ENCODE results near the gene IRF8. TPM values are rescaled to one million over a fixed set of nuclear protein-coding genes. Genes with fewer than 3 reads are reported as not detected.
"Not testable (repeated sequence)": the region's sequence is repeated elsewhere in the genome, so short reads cannot be mapped to it uniquely, and the experiment has no call there.

Gene IRF8
- total and polyA plus RNA-seq, 2 of the 13 experiments (the other 11 are each of a cell fraction or from before 2014, with no cell fraction given), result not detected

DNA sequence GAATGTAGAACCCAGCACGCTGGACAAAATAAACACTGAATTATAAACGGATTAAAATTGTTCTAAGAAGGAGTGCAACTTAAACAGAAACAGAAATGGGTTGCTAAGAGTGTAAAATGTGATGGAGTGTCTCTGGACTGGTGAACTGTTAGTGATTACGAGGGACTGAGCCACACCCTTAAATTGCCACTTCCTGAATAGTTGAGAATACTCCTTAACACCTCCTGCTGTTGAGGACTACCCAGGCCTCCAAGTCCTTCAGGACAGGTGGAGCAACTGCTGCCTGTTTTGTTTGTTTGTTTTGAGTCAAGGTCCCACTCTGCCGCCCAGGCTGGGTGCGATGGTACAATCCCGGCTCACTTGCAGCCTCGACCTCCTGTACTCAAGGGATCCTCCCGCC lies 25.8 kb upstream of the IRF8 start:
- BruUV-seq (replicated peaks), result no TSS peak
- Histone ChIP-seq H3K27me3 (ENCODE audit: control insufficient read depth in 1 of 2, insufficient read depth in 2 of 2, low read length in 2 of 2) (no peaks in the 10 kb centered on the region; a peak in 2 of 5 replicates), H3K9ac (ENCODE audit: insufficient read depth, low read depth, low read length) (no peak overlapping the region), H3K4me3 (replicated peaks in 1 of 3; ENCODE audit: insufficient read depth in 1 of 3, low read depth in 2 of 3, low read length in 3 of 3) (no peak overlapping the region), H3K9me3 (ENCODE audit: low read length) (no peaks in the 10 kb centered on the region), H3K4me1 (ENCODE audit: insufficient read depth, low read length) (no peaks in the 10 kb centered on the region), H2AFZ (ENCODE audit: low read length) (no peak overlapping the region), H3K36me3 (replicated peaks in 1 of 2; ENCODE audit: control insufficient read depth in 1 of 2, insufficient read depth in 2 of 2, low read length in 2 of 2) (no peaks in the 10 kb centered on the region), H3K27ac (ENCODE audit: extremely low read length, insufficient read depth, low read length) (no peak overlapping the region), H3K79me2 (ENCODE audit: insufficient read depth, low read length) (no peaks in the 10 kb centered on the region), H3K4me2 (ENCODE audit: low read depth, low read length) (no peak overlapping the region), H4K20me1 (ENCODE audit: insufficient read depth, low read length) (no peaks in the 10 kb centered on the region)
- ATAC-seq (no peak), FAIRE-seq (no peak), DNase-seq (ENCODE audit: low spot score) (no peak)
- in situ Hi-C loops (cut with HindIII; ENCODE audit: extremely low pct_ligation_motif_present, low pct_unique_long_range_greater_than_20kb), result no loop called here
- ChIA-PET CTCF (ENCODE audit: low intra/inter-chr PET ratio, low total read pairs) (no interaction called here), POLR2A (no interaction called here)
- no peak for TF ChIP-seq ZNF431 (CRISPR knock-in tag; IDR thresholded peaks at IDR 0.05; ENCODE audit: borderline replicate concordance, low read depth)
- WGBS (ENCODE audit: low lambda C conversion rate), result 29% methylated on average over 8 of the region's 8 CpGs
- intact Hi-C loops (cut with micrococcal nuclease; ENCODE audit: unreplicated experiment), result no loop called here

DNA sequence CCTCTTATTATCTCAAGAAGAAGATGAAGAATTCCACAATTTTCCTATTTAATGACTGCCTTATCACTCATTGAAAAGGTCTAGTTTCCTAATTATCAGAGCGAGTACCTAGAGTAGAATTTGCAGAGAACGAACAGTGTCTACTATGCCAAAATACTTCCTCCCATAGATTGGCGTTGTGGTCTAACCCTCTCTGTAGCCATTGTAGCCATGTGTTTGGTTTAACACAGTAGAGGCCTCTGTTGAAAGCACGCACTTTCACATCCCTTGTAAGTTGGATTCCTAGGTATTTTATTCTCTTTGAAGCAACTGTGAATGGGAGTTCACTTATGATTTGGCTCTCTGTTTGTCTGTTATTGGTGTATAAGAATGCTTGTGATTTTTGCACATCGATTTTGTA lies 24.9 kb upstream of the IRF8 start:
- FAIRE-seq; H3K4me1 ChIP-seq (ENCODE audit: insufficient read depth, low read length); POLR2A ChIA-PET; H3K79me2 ChIP-seq (ENCODE audit: insufficient read depth, low read length); H3K36me3 ChIP-seq (replicated peaks in 1 of 2; ENCODE audit: control insufficient read depth in 1 of 2, insufficient read depth in 2 of 2, low read length in 2 of 2); H2AFZ ChIP-seq (ENCODE audit: low read length); H3K4me3 ChIP-seq (replicated peaks in 1 of 3; ENCODE audit: insufficient read depth in 1 of 3, low read depth in 2 of 3, low read length in 3 of 3); intact Hi-C loops (cut with micrococcal nuclease; ENCODE audit: unreplicated experiment); in situ Hi-C loops (cut with HindIII; ENCODE audit: extremely low pct_ligation_motif_present, low pct_unique_long_range_greater_than_20kb); DNase-seq (ENCODE audit: low spot score); CTCF ChIA-PET (ENCODE audit: low intra/inter-chr PET ratio, low total read pairs); H3K4me2 ChIP-seq (ENCODE audit: low read depth, low read length); H3K27me3 ChIP-seq (ENCODE audit: control insufficient read depth in 1 of 2, insufficient read depth in 2 of 2, low read length in 2 of 2); ATAC-seq; H3K9me3 ChIP-seq (ENCODE audit: low read length); H4K20me1 ChIP-seq (ENCODE audit: insufficient read depth, low read length); H3K27ac ChIP-seq (ENCODE audit: extremely low read length, insufficient read depth, low read length); H3K9ac ChIP-seq (ENCODE audit: insufficient read depth, low read depth, low read length); BruUV-seq (replicated peaks): not testable (repeated sequence)
- WGBS (ENCODE audit: low lambda C conversion rate), result 56% methylated on average over 5 of the region's 5 CpGs

GRCh38 chr16:85878407-85878806 lies 20.6 kb upstream of the IRF8 start:
- 18% methylated on average over 5 of the region's 5 CpGs for WGBS (ENCODE audit: low lambda C conversion rate)
- ChIA-PET POLR2A (no interaction called here), CTCF (ENCODE audit: low intra/inter-chr PET ratio, low total read pairs) (no interaction called here)
- Histone ChIP-seq H2AFZ (ENCODE audit: low read length) (no peak overlapping the region), H3K27ac (ENCODE audit: extremely low read length, insufficient read depth, low read length) (no peak overlapping the region), H3K4me3 (replicated peaks in 1 of 3; ENCODE audit: insufficient read depth in 1 of 3, low read depth in 2 of 3, low read length in 3 of 3) (no peak overlapping the region), H3K36me3 (replicated peaks in 1 of 2; ENCODE audit: control insufficient read depth in 1 of 2, insufficient read depth in 2 of 2, low read length in 2 of 2) (no peaks in the 10 kb centered on the region), H3K4me2 (ENCODE audit: low read depth, low read length) (no peak overlapping the region), H3K27me3 (ENCODE audit: control insufficient read depth in 1 of 2, insufficient read depth in 2 of 2, low read length in 2 of 2) (peaks cover 0 to 10% of the 10 kb centered on the region in 2 experiments; a peak in 3 of 5 replicates), H4K20me1 (ENCODE audit: insufficient read depth, low read length) (no peaks in the 10 kb centered on the region), H3K9ac (ENCODE audit: insufficient read depth, low read depth, low read length) (no peak overlapping the region), H3K9me3 (ENCODE audit: low read length) (no peaks in the 10 kb centered on the region), H3K4me1 (ENCODE audit: insufficient read depth, low read length) (no peaks in the 10 kb centered on the region), H3K79me2 (ENCODE audit: insufficient read depth, low read length) (no peaks in the 10 kb centered on the region)
- DNase-seq (ENCODE audit: low spot score) (no peak), ATAC-seq (no peak), FAIRE-seq (no peak)
- in situ Hi-C loops (cut with HindIII; ENCODE audit: extremely low pct_ligation_motif_present, low pct_unique_long_range_greater_than_20kb), result no loop called here
- intact Hi-C loops (cut with micrococcal nuclease; ENCODE audit: unreplicated experiment), result no loop called here
- TF ChIP-seq PRMT3 (CRISPR knock-in tag; IDR thresholded peaks at IDR 0.05; ENCODE audit: borderline replicate concordance, low read depth), result no peak
- TF ChIP-seq RNF2 (conservative IDR thresholded peaks at IDR 0.05; ENCODE audit: low read depth), result no peak
- TF ChIP-seq, protein P1, sequence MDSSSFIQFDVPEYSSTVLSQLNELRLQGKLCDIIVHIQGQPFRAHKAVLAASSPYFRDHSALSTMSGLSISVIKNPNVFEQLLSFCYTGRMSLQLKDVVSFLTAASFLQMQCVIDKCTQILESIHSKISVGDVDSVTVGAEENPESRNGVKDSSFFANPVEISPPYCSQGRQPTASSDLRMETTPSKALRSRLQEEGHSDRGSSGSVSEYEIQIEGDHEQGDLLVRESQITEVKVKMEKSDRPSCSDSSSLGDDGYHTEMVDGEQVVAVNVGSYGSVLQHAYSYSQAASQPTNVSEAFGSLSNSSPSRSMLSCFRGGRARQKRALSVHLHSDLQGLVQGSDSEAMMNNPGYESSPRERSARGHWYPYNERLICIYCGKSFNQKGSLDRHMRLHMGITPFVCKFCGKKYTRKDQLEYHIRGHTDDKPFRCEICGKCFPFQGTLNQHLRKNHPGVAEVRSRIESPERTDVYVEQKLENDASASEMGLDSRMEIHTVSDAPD (CRISPR knock-in tag; IDR thresholded peaks at IDR 0.05), result no peak
- no peak for TF ChIP-seq ZFP82 (CRISPR knock-in tag; IDR thresholded peaks at IDR 0.05; ENCODE audit: borderline replicate concordance)
- BruUV-seq (replicated peaks), result no TSS peak

Data from HepG2 (cell line).